IPS DF 4.7 (cell line): Measurements from ENCODE around the gene ILK.

Source experiments
- DNase-seq: peaks from one replicate; pipeline ENCODE4 v3.0.0-alpha.2; 2013; ENCODE audit warnings: low spot score; ENCODE audit errors: extremely low read depth

The ILK gene

GRCh38 chr11:6574816-6575715, 28.5 kb upstream of the ILK start:
- no peak for DNase-seq

GRCh38 chr11:6576471-6577373, 26.9 kb upstream of the ILK start:
- no peak for DNase-seq

DNA sequence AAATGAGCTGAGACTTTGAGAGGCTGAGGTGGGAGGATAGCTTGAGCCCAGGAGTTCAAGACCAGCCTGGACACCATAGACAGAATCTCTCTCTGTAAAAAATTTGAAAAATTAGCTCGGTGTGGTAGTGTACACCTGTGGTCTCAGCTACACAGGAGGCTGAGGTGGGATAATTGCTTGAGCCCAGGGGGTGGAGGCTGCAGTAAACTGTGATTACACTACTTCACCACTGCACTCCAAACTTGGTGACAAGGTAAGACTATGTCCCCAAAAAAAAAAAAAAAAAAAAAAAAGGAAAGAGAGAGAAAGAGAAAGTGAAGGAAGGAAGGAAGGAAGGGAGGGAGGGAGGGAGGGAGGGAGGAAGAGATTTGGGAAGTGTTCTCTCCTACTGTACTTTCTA, 25.4 kb upstream of the ILK start:
- DNase-seq = no peak

DNA sequence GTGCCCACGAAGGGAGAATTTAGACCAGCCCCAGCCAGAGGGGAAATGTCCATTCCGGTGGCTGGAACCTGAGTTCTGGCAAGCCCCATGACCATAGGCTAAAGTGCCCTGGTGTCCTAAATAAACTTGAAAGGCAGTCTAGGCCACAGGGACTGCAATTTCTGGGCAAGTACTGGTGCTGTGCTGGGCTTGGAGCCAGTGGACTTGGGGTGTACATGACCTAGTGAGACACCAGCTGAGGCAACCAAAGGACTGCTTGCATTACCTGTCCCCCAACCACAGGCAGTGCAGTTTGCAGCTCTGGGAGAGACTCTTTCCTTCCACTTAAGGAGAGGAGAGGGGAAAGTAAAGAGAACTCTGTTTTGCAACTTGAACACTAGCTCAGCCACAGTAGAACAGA, 23.9 kb upstream of the ILK start:
- DNase-seq = no peak

GRCh38 chr11:6583584-6583983, 20.0 kb upstream of the ILK start:
- DNase-seq = no peak

DNA sequence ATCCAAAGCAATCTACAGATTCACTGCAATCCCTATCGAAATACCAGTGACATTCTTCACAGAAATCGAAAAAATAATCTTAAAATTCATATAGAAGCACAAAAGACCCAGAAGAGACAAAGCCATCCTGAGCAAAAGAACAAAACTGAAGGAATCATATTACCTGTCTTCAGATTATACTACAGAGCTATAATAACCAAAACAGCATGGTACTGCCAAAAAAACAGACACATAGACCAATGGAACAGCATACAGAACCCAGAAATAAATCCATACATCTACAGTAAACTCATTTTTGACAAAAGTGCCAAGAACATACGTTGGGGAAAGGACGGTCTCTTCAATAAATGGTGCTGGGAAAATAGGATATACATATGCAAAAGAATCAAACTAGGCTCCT, 19.0 kb upstream of the ILK start:
- DNase-seq = no peak

DNA sequence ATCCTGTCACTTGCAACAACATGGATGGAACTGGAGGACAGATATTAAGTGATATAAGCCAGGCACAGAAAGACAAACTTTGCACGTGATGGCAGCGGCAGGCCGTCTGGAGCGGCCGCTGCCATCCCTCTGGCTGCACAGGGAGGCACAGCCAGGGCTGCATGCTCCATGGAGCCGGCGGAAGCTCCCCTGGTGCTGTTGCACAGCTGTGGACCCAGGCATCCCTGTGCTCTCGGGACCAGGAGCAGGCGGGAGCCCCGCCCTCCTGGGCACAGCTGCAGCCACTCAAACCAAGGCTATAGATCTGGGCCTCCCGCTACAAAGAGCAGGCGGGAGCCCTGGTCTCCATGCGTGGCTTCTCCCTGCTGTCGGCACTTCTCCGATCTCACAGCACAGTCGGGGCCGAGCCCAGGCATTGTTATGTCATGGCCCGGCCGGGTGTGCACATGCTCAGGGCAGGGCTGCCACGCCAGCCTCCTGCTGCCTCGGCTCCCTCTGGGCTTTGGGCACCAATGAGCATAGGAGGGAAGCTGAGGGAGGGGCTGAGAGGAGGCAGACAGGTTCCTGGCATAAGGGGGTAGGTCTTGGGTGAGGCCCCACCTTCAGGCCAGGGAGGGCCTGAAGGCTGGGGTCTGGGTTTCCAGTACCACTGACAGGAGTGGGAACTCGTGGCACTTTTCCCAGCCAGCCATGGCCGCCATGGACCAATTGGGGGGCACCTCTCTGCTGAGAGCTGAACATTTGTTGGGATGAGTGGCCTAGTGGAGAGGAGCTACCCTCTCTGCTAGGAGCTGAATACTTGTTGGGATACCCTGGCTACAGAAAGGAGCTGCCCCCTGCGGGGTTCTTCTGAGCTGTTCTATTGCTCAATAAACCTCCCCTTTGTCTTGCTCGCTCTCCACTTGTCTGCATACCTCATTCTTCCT, 16.9 kb upstream of the ILK start:
- no peak for DNase-seq

GRCh38 chr11:6587360-6587953, 16.1 kb upstream of the ILK start:
- DNase-seq = no peak

GRCh38 chr11:6588018-6588417, 15.6 kb upstream of the ILK start:
- no peak for DNase-seq

- DNase-seq = no peak
Measured at GRCh38 chr11:6594142-6594768, 9.3 kb upstream of the ILK start.

DNA sequence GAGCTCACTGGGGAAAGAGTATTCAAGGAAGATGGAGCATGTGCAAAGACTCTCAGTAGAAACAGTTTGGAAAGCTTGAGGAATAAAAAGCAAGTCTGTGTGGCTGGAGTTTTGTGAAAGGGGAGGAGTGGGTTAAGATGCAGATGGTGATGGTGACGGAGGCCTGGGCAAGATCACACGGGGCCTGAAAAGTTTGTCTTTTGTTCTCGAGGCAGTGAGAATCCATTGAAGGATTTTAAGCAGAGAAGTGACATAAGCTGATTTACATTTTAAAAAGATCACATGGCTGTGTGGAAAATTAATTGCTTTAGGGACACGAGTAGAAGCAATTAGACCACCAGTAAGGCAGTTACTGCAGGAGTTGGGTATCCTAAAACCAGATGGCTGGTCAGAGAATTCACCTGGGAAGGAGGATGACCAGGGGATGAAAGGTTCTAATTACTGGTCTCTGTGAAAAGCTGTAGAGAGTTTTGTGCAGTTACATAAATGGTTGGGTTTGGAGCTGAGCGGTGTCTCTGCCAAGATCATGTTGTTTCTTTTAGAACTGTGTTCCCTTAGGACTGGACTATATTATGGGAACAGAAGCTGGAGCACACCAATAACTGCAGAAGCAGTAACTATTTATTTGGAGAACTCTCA, 7.2 kb upstream of the ILK start:
- DNase-seq = no peak

- no peak for DNase-seq
Measured at GRCh38 chr11:6598555-6598954, 5.0 kb upstream of the ILK start.

DNA sequence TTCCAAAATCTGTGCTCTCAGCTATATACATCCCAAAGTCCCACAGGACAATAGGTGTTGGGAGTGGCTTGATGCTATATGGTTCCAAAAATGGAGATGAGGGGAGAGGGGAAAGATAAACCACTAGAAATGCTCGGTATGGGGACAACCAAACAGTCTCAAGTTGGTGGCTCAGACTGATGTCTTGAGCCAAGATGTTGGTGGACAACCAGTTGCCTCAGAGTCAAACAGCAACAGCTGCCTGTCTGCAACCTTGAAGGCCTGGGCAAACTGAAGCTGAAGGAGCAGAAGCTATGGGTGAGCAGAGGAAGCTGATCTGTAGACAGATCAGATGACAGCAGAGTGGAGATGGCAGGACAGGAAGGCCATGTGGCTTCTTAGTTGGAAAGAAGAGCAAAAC, 4.1 kb upstream of the ILK start:
- no peak for DNase-seq

DNA sequence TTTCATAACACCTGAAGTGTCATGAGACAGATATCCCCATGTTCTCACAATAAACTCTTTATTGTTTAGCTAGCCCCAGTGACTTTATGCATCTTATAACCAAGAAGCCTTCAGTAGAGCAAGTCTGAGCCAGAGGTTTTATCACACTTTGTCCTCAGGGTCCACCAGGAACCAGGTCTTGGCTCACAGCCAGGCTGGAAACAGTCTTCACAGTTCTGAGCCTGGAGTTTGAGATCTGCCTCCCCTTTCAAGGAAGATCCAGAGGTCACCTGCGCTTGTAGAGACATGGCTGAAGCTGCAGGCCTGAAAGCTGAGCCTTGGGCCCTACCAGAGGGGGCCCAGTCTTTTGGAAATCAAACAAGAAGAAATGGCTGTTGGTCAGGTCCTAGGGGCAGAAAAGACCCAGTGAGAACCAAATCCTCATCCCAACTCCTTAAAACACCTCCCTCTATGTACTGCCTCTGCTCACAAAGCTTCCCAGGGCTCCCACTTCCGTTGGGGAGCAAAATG, 3.6 kb upstream of the ILK start:
- DNase-seq = no peak

DNA sequence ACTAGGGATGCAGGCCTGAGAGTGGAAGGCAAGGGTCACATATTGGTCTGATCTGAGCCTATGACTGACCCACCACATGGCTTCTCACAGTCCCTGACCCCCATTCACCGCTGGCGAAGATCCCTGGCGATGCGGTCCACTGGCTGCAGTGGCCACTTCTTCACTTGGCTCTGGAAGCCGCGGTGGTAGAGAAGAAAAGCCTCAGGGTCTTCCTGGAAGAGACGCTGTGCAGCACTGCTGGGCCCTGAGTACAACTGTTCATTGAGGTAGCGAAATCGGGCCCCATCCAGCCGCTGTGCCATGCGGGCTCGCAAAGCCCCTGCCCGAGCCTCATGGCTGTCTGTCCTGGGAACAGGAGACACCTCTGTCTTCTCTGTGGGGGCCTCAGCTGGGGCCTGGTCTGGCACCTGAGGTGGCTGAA, 2.5 kb upstream of the ILK start:
- no peak for DNase-seq

- DNase-seq = no peak
Measured at GRCh38 chr11:6602096-6602940, 1.3 kb upstream of the ILK start.

- DNase-seq = no peak
Measured at GRCh38 chr11:6604081-6604626, 580 bp downstream of the ILK start.

DNA sequence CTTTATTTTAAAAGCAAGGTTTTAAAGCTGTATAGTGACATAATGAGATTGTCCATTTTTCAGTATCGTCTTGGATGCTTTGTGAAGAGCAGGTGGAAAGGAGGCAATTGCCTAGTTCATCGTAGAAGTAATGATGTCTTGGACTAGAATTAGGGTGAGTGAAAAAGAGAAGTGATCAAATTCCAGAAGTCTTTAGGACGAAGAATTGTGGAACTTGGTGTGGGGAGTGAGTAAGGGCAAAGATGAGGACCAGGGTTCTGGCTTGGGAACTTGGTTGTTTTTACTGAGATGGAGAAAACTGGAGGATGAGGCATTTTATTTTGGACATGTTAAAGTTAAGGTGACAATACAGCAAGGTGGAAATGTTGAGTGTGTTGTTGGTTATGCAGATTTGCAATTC, 1.2 kb downstream of the ILK start:
- DNase-seq = no peak
